NK-92 treated with Interleukin-12 subunit alpha and Interleukin-12 subunit beta, amount 100 ng/mL, for 24 hours (cell line): ENCODE measurements around the gene RAB11FIP3.

Experiments used
- DNase-seq: peaks from one replicate; lab custom pipeline; 2025; lab: John Stamatoyannopoulos, UW

RAB11FIP3 gene

GRCh38 chr16:424033-424622, 1.3 kb upstream of the RAB11FIP3 start:
- no peak for DNase-seq

- no peak for DNase-seq
Measured at GRCh38 chr16:424623-425081, 797 bp upstream of the RAB11FIP3 start.

- no peak for DNase-seq
Measured at GRCh38 chr16:425740-426114, 278 bp downstream of the RAB11FIP3 start.

- no peak for DNase-seq
Measured at GRCh38 chr16:426115-426905, 861 bp downstream of the RAB11FIP3 start.

GRCh38 chr16:426906-427249, 1.4 kb downstream of the RAB11FIP3 start:
- no peak for DNase-seq

GRCh38 chr16:427250-427649, 1.8 kb downstream of the RAB11FIP3 start:
- DNase-seq: no peak

GRCh38 chr16:430904-431303, 5.5 kb downstream of the RAB11FIP3 start:
- no peak for DNase-seq

- DNase-seq: no peak
Measured at GRCh38 chr16:440627-441026, 15.2 kb downstream of the RAB11FIP3 start.

- no peak for DNase-seq
Measured at GRCh38 chr16:441447-441846, 16.0 kb downstream of the RAB11FIP3 start.

GRCh38 chr16:442976-443375, 17.5 kb downstream of the RAB11FIP3 start:
- DNase-seq: no peak

GRCh38 chr16:444027-444426, 18.6 kb downstream of the RAB11FIP3 start:
- no peak for DNase-seq

GRCh38 chr16:445566-445965, 20.1 kb downstream of the RAB11FIP3 start:
- no peak for DNase-seq

GRCh38 chr16:450385-450784, 24.9 kb downstream of the RAB11FIP3 start:
- no peak for DNase-seq

GRCh38 chr16:450785-451512, 25.5 kb downstream of the RAB11FIP3 start:
- DNase-seq: no peak

GRCh38 chr16:454397-454940, 29.0 kb downstream of the RAB11FIP3 start:
- DNase-seq: no peak

- no peak for DNase-seq
Measured at GRCh38 chr16:455453-455852, 30.0 kb downstream of the RAB11FIP3 start.

GRCh38 chr16:456891-457483, 31.5 kb downstream of the RAB11FIP3 start:
- DNase-seq: no peak

GRCh38 chr16:457732-458400, 32.4 kb downstream of the RAB11FIP3 start:
- DNase-seq: no peak

GRCh38 chr16:459761-460160, 34.3 kb downstream of the RAB11FIP3 start:
- no peak for DNase-seq

GRCh38 chr16:460787-461186, 35.3 kb downstream of the RAB11FIP3 start:
- no peak for DNase-seq

GRCh38 chr16:463071-463470, 37.6 kb downstream of the RAB11FIP3 start:
- DNase-seq: no peak

GRCh38 chr16:466651-467050, 41.2 kb downstream of the RAB11FIP3 start:
- DNase-seq: no peak
